ENCODE measurements around the gene TTLL1.

TTLL1 gene

GRCh38 chr22:43012390-43012789, 76.8 kb downstream of the TTLL1 start:
- in situ Hi-C loops (cut with MboI; ENCODE audit: low pct_unique_long_range_greater_than_20kb, low sequenced_read_pairs, unreplicated experiment) = no loop called here
- no peak for TF ChIP-seq CTCF (IDR thresholded peaks at IDR 0.05; ENCODE audit: extremely low read depth, insufficient read depth, missing control alignments)
- no peak for DNase-seq (ENCODE audit: low spot score)

DNA sequence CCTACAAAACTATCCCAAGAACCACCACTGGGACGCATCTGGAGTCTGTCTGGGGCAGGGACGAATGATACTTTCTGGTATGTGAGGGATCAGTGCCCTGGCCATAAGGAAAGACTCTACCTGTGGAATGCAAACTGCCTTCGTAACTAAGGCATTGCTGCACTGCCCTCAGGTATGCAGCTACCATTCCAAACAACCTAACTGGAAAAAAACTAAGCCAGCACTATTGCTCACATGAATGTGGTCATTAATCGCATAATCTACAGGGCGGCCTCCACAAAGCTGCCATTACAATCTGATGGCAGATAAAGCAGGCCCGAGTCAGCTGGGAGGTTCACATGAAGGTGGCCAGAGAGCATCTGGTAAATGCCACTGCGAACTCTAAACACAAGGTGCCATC, 78.1 kb downstream of the TTLL1 start:
- DNase-seq (ENCODE audit: low spot score) = no peak
- in situ Hi-C loops (cut with MboI; ENCODE audit: low pct_unique_long_range_greater_than_20kb, low sequenced_read_pairs, unreplicated experiment) = no loop called here
- TF ChIP-seq CTCF (IDR thresholded peaks at IDR 0.05; ENCODE audit: extremely low read depth, insufficient read depth, missing control alignments) = no peak

DNA sequence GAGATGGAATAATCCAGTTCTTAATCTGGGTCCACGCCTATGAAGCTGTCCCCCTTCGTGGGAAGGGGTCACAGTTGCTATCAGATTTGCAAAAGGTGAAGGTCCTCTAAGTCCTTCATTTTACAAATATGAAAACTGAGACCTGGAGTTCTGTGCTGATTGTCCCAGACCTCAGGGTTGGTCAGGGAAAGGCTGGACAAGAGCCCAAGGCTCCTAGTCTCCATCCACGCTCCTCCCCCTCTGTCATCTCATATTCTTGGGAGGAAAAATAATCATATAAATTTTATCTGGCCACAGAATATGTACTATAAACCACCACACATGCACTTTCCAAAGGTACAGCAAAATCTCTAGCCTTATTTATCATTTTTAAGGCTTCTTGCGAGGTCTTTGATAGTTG, 79.7 kb downstream of the TTLL1 start:
- TF ChIP-seq CTCF (IDR thresholded peaks at IDR 0.05; ENCODE audit: extremely low read depth, insufficient read depth, missing control alignments) = no peak
- DNase-seq (ENCODE audit: low spot score) = no peak
- in situ Hi-C loops (cut with MboI; ENCODE audit: low pct_unique_long_range_greater_than_20kb, low sequenced_read_pairs, unreplicated experiment) = no loop called here

GRCh38 chr22:43008921-43009320, 80.3 kb downstream of the TTLL1 start:
- DNase-seq (ENCODE audit: low spot score) = no peak
- TF ChIP-seq CTCF (IDR thresholded peaks at IDR 0.05; ENCODE audit: extremely low read depth, insufficient read depth, missing control alignments) = no peak
- in situ Hi-C loops (cut with MboI; ENCODE audit: low pct_unique_long_range_greater_than_20kb, low sequenced_read_pairs, unreplicated experiment) = no loop called here

- no peak for TF ChIP-seq CTCF (IDR thresholded peaks at IDR 0.05; ENCODE audit: extremely low read depth, insufficient read depth, missing control alignments)
- DNase-seq (ENCODE audit: low spot score) = no peak
- in situ Hi-C loops (cut with MboI; ENCODE audit: low pct_unique_long_range_greater_than_20kb, low sequenced_read_pairs, unreplicated experiment) = no loop called here
Measured at GRCh38 chr22:43008509-43008908, 80.7 kb downstream of the TTLL1 start.

DNA sequence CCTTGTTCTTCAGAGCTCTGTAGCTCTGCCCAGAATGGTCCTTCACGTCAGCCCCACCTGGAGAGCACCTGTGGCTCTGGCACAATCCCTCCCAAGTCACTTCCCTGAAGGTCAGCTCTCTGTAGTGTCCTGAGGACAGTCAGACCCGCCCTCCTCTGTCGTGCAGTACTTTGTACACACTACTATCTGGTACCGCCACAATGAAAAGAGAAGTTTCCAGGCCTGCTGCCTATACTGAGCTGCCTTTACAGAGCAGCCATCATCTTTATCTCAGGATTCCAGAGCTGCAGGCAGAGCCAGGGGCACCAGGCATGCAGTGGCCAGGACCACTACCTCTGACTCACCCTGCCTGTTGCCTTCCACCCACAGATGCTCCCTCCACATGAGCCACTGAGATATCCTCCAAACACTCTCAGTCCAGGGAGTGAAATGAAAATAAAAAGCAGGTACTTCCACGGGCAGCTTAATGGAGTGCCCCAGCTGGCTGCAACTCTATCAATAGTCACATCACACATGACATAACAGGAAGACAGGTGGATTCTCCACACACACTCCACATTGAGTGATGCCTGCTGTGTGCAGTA, 81.6 kb downstream of the TTLL1 start:
- in situ Hi-C loops (cut with MboI; ENCODE audit: low pct_unique_long_range_greater_than_20kb, low sequenced_read_pairs, unreplicated experiment) = no loop called here
- DNase-seq (ENCODE audit: low spot score) = no peak
- TF ChIP-seq CTCF (IDR thresholded peaks at IDR 0.05; ENCODE audit: extremely low read depth, insufficient read depth, missing control alignments) = no peak

DNA sequence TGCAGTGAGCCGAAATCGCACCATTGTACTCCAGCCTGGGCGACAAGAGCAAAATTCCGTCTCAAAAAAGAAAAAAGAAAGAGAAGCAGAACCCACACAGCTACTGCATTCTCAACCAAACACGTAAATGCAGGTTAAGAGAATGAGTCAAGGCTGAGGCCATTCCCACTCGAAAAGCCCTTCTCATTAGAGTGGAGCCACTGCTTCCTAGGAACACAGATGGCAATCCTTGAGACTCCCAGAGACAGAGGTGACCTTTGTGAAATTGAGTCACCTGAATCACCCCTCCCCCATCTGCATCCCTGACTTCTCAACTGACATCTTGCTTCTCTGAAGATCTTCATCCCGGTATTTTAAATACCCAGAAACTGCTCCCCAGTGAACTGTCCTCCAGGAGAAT, 82.4 kb downstream of the TTLL1 start:
- in situ Hi-C loops (cut with MboI; ENCODE audit: low pct_unique_long_range_greater_than_20kb, low sequenced_read_pairs, unreplicated experiment) = no loop called here
- DNase-seq (ENCODE audit: low spot score) = no peak
- no peak for TF ChIP-seq CTCF (IDR thresholded peaks at IDR 0.05; ENCODE audit: extremely low read depth, insufficient read depth, missing control alignments)
